MM.1S (cell line): ENCODE results near the gene RD3L.

Experiments used
- DNase-seq: peaks from one replicate; pipeline ENCODE4 v3.0.0-alpha.2; 2015
- H2AFZ ChIP-seq: fragments of 300-600 bp; sonication (generic); 2 replicates; pipeline ENCODE4 v1.6.0; 2016; ENCODE audit warnings: antibody characterized with exemption, low read length
- H3F3A ChIP-seq: fragments of 300-600 bp; sonication (generic); 2 replicates; pipeline ENCODE4 v1.6.1; 2016; ENCODE audit warnings: mild to moderate bottlenecking, antibody characterized with exemption, low read length, moderate library complexity, mixed read lengths; ENCODE audit not compliant: insufficient read depth
- H3K27ac ChIP-seq: fragments of 300-600 bp; sonication (generic); 2 replicates; pipeline ENCODE4 v1.5.1; 2016; ENCODE audit warnings: mild to moderate bottlenecking, low read length
- H3K27me3 ChIP-seq: fragments of 300-600 bp; sonication (generic); replicated peaks from 2 replicates; pipeline ENCODE4 v1.6.0; 2016; ENCODE audit warnings: low read length; ENCODE audit not compliant: insufficient read depth
- H3K36me3 ChIP-seq: fragments of 300-600 bp; sonication (generic); replicated peaks from 2 replicates; pipeline ENCODE4 v1.6.1; 2016; ENCODE audit warnings: mild to moderate bottlenecking, low read length, mixed read lengths; ENCODE audit not compliant: insufficient read depth
- H3K4me1 ChIP-seq: fragments of 300-600 bp; sonication (generic); 2 replicates; pipeline ENCODE4 v1.6.1; 2016; ENCODE audit warnings: low read length, mixed read lengths
- H3K4me2 ChIP-seq: fragments of 300-600 bp; sonication (generic); 2 replicates; pipeline ENCODE4 v1.6.0; 2016; ENCODE audit warnings: low read depth, low read length
- H3K4me3 ChIP-seq: fragments of 300-600 bp; sonication (generic); 2 replicates; pipeline ENCODE4 v1.5.1; 2016; ENCODE audit warnings: low read length, mixed read lengths
- H3K79me2 ChIP-seq: fragments of 300-600 bp; sonication (generic); 2 replicates; pipeline ENCODE4 v1.6.1; 2016; ENCODE audit warnings: mixed run types, low read length, mixed read lengths
- H3K9ac ChIP-seq: fragments of 300-600 bp; sonication (generic); 2 replicates; pipeline ENCODE4 v1.6.1; 2016; ENCODE audit warnings: low read length, mixed read lengths
- H3K9me2 ChIP-seq: fragments of 300-600 bp; sonication (generic); replicated peaks from 2 replicates; pipeline ENCODE4 v1.6.1; 2016; ENCODE audit warnings: mild to moderate bottlenecking, low read length, mixed read lengths; ENCODE audit not compliant: insufficient read depth
- H3K9me3 ChIP-seq: fragments of 300-600 bp; sonication (generic); replicated peaks from 2 replicates; pipeline ENCODE4 v1.6.1; 2016; ENCODE audit warnings: mild to moderate bottlenecking, low read length, mixed read lengths; ENCODE audit not compliant: insufficient read depth
- H4K20me1 ChIP-seq: fragments of 300-600 bp; sonication (generic); 2 replicates; pipeline ENCODE4 v1.6.1; 2016; ENCODE audit warnings: mild to moderate bottlenecking, low read length, moderate library complexity, mixed read lengths; ENCODE audit not compliant: insufficient read depth
- EZH2 ChIP-seq: fragments of 300-600 bp; sonication (generic); optimal IDR thresholded peaks from 2 replicates; pipeline ENCODE3; 2017; ENCODE audit warnings: low read depth, mild to moderate bottlenecking, antibody characterized with exemption, low read length, mixed read lengths
- EZH2phosphoT487 ChIP-seq: fragments of 300-600 bp; sonication (generic); IDR thresholded peaks from 2 replicates; pipeline ENCODE4 v1.6.1; 2018; ENCODE audit warnings: antibody characterized with exemption, low read length
- TF ChIP-seq, protein P1 (sequence below): fragments of 300-600 bp; sonication (generic); IDR thresholded peaks from 2 replicates; pipeline ENCODE4 v1.5.1; 2016; ENCODE audit warnings: antibody characterized with exemption, low read length, mixed read lengths

Gene RD3L

DNA sequence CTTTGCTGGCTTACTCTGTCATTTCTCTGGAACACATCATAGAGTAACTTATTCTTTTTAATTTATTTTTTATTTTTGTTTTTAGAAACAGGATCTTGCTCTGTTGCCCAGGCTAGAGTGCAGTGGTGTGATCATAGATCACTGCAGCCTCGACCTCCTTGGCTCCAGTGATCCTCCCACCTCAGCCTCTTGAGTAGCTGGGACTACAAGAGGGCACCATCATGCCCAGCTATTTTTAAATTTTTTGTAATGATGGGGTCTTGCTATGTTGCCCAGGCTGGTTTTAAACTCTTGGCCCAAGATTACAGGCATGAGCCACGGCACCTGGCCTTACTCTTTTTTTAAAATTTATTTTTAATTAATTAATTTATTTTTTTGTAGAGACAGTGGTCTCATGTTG, 32.2 kb upstream of the RD3L start:
- Histone ChIP-seq H3K4me2 (no peak overlapping the region), H3K9me3 (no peaks in the 10 kb centered on the region), H3K9ac (no peak overlapping the region), H3K27me3 (no peaks in the 10 kb centered on the region), H3K4me3 (no peak overlapping the region), H4K20me1 (no peaks in the 10 kb centered on the region), H3K27ac (no peak overlapping the region), H3K79me2 (no peaks in the 10 kb centered on the region), H3K4me1 (no peaks in the 10 kb centered on the region), H3K9me2 (no peaks in the 10 kb centered on the region), H3F3A (no peaks in the 10 kb centered on the region), H3K36me3 (no peaks in the 10 kb centered on the region), H2AFZ (no peak overlapping the region)
- TF ChIP-seq EZH2 (no peak), EZH2phosphoT487 (no peak)
- TF ChIP-seq, protein P1, sequence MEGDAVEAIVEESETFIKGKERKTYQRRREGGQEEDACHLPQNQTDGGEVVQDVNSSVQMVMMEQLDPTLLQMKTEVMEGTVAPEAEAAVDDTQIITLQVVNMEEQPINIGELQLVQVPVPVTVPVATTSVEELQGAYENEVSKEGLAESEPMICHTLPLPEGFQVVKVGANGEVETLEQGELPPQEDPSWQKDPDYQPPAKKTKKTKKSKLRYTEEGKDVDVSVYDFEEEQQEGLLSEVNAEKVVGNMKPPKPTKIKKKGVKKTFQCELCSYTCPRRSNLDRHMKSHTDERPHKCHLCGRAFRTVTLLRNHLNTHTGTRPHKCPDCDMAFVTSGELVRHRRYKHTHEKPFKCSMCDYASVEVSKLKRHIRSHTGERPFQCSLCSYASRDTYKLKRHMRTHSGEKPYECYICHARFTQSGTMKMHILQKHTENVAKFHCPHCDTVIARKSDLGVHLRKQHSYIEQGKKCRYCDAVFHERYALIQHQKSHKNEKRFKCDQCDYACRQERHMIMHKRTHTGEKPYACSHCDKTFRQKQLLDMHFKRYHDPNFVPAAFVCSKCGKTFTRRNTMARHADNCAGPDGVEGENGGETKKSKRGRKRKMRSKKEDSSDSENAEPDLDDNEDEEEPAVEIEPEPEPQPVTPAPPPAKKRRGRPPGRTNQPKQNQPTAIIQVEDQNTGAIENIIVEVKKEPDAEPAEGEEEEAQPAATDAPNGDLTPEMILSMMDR = no peak
- no peak for DNase-seq

DNA sequence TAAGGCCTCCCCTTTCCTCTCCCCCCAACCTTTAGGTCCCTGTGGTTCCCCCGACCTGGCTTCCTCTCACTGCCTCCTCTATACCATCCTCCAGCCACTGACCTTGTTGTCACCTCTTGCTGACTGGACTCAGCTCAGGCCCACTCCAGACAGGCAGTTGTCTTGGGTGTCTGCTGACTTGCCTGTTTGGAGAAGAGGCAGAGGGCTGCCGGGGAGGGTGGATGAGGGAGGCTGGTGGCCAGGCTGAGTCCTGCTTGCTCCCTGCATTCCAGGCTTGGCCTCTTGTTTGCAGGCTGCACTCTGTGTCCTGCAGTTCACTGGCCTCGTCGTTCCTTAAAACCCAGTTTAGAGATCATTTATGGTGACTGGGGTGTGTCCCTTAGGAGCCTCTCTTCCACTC, 31.0 kb upstream of the RD3L start:
- Histone ChIP-seq H3K27me3 (no peaks in the 10 kb centered on the region), H2AFZ (no peak overlapping the region), H3K9me2 (no peaks in the 10 kb centered on the region), H3K79me2 (no peaks in the 10 kb centered on the region), H3K4me2 (no peak overlapping the region), H3F3A (no peaks in the 10 kb centered on the region), H4K20me1 (no peaks in the 10 kb centered on the region), H3K27ac (no peak overlapping the region), H3K36me3 (no peaks in the 10 kb centered on the region), H3K9me3 (no peaks in the 10 kb centered on the region), H3K9ac (no peak overlapping the region), H3K4me1 (no peaks in the 10 kb centered on the region), H3K4me3 (no peak overlapping the region)
- TF ChIP-seq EZH2phosphoT487 (no peak), EZH2 (no peak)
- TF ChIP-seq, protein P1 = no peak
- DNase-seq = no peak

DNA sequence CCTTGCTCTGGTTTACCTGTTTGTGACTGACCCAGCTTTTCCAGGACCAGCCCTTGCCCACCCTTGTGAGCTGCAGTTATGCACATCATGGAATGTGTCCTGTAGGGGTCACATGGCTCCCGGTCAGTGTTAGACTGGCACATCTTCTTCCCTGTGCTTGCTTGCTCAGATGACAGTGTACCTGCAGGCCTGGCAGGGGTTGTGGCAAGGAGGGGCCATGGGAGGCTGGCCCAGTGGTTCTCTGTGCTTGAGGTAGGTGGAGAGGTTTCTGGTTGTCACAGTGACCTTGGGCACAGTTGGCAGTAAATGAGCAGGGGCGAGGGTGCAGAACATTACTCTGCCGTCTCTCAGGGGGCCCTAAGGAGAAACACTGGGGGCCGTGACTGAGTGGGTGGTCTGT, 27.6 kb upstream of the RD3L start:
- TF ChIP-seq, protein P1 = no peak
- no peaks in the 10 kb centered on the region for H3K4me1 ChIP-seq
- no peaks in the 10 kb centered on the region for H4K20me1 ChIP-seq
- no peaks in the 10 kb centered on the region for H3F3A ChIP-seq
- H3K79me2 ChIP-seq = no peaks in the 10 kb centered on the region
- H3K27me3 ChIP-seq = no peaks in the 10 kb centered on the region
- H3K9me3 ChIP-seq = no peaks in the 10 kb centered on the region
- H3K36me3 ChIP-seq = no peaks in the 10 kb centered on the region
- H3K9ac ChIP-seq = no peak overlapping the region
- H3K4me2 ChIP-seq = no peak overlapping the region
- no peak overlapping the region for H3K27ac ChIP-seq
- H3K4me3 ChIP-seq = no peak overlapping the region
- DNase-seq = no peak
- H2AFZ ChIP-seq = no peak overlapping the region
- H3K9me2 ChIP-seq = no peaks in the 10 kb centered on the region

DNA sequence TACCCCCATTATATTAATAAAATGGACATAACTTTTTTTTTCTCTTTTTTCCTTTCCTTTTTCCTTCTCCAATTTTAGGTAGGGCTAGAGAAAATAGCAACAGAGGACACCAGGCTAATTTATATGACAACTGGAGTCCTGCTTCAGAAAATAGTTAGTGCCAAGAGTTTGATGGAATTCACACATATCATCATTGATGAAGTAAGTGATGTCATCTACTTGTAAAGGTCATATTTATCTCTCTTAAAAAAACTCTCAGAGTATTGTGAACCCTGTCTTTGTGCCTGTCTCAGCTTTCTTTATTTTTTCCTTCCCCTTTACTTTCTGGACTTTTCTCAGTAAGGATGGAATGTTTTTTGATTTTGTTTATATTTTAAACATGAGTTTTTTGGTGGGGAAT, 24.3 kb upstream of the RD3L start:
- Histone ChIP-seq H3K4me3 (no peak overlapping the region), H3K4me1 (no peaks in the 10 kb centered on the region), H4K20me1 (no peaks in the 10 kb centered on the region), H3F3A (no peaks in the 10 kb centered on the region), H3K9me2 (no peaks in the 10 kb centered on the region), H3K4me2 (no peak overlapping the region), H2AFZ (no peak overlapping the region), H3K79me2 (no peaks in the 10 kb centered on the region), H3K9me3 (no peaks in the 10 kb centered on the region), H3K36me3 (no peaks in the 10 kb centered on the region), H3K9ac (no peak overlapping the region), H3K27me3 (no peaks in the 10 kb centered on the region), H3K27ac (no peak overlapping the region)
- no peak for DNase-seq
- TF ChIP-seq, protein P1 = no peak
- TF ChIP-seq EZH2 (no peak), EZH2phosphoT487 (no peak)
